ENCODE data around the gene NPY4R2.
"Not testable (repeated sequence)": the region's sequence is repeated elsewhere in the genome, so short reads cannot be mapped to it uniquely, and the experiment has no call there.

NPY4R2 gene

GRCh38 chr10:47933462-47933861 lies 15.0 kb downstream of the NPY4R2 start:
- not testable (repeated sequence) for DNase-seq

DNA sequence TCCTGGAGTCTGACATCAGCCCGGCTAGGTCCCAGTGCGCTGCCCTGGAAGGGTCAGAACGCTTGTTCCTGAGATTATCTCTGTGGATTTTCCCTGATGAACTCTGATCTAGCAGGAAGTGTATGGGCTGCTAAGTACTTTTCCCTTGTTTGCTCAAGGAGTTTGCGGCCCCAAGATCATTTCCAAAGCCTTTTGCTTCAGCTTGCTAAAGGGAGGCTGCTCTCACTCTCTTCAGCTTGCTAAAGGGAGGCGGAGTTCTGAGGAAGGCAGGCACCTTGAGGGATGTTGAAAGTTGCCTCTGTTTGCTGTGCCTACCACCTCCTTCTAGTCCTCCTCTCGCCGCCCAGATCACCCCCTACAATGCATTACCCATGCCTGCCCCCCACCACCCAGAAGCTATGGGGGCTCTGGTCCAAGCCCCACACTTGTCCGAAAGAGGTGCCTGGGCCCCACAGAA lies 18.3 kb downstream of the NPY4R2 start:
- DNase-seq: not testable (repeated sequence)

DNA sequence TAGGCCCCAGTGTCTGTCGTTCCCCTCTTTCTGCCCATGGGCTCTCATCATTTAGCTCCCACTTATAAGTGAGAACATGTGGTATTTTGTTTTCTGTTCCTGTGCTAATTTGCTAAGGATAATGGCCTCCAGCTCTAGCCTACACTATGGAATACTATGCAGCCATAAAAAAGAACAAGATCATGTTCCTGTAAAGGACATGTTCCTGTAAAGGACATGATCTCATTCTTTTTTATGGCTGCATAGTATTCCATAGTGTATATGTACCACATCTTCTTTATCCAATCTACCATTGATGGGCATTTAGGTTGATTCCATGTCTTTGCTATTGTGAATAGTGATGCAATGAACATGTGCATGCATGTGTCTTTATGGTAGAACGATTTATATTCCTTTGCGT lies 19.2 kb downstream of the NPY4R2 start:
- not testable (repeated sequence) for DNase-seq

DNA sequence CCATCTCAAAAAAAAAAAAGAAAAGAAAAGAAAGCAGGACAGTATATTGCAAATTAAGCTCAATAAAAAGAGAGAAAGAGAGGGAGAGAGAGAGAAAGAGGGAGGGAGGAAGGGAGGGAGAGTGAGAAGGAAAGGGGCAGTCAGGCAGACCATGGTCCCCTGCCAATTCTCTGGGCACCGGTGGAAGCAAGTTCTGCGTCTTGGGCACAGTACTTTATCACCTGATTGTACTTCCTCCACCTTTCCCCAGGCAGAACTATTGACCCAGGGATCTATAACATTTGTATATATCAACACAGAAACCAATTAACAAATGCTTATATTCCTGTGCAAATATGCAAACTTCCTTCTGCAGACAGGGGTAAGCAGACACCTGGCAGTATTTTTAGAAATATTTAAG lies 22.4 kb downstream of the NPY4R2 start:
- DNase-seq: not testable (repeated sequence)

DNA sequence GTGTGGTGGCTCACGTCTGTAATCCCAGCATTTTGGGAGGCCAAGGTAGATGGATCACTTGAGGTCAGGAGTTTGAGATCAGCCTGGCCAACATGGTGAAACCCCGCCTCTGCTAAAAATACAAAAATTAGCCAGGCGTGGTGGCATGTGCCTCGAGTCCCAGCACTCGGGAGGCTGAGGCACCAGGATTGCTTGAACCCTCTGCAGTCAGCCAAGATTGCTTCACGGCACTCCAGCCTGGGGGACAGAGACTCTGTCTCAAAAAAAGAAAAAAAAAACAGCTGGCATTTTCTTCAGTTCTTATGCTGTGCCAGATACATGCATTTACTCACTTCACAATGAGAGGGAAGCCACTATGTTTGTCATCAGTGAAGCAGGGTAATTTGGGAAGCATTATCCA lies 22.9 kb downstream of the NPY4R2 start:
- DNase-seq: not testable (repeated sequence)

DNA sequence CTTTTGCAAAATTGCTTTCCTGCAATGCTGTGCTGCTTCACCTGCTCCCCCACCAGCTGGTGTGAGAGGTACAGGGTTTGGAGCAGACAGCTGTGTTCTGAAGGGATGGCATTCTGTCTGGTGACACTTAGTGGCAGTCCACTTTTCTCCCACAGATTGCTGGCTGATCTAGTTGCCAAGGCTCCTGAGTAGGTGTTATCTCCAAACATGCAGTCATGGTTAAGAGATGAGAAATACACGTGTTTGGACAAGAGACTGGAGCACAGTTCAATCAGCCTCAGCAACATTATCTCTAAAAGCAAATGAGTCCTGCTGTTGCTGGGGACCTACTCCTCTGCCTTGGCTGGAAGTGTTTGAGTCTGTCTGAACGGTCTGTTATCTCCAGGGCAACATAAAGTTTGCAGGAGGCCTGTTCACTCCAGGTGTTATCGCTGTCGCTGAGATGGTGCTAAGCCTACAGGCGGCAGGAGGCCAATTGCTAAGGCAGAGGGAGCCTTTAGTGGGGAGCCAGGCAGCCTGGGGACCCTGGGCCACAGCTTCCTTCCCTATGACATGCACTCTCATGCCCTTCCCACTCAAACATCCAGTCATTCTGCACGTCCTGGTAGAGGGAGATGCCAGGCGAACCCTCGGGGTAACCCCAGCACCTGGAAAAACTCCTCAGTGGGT lies 24.0 kb downstream of the NPY4R2 start:
- not testable (repeated sequence) for DNase-seq

DNA sequence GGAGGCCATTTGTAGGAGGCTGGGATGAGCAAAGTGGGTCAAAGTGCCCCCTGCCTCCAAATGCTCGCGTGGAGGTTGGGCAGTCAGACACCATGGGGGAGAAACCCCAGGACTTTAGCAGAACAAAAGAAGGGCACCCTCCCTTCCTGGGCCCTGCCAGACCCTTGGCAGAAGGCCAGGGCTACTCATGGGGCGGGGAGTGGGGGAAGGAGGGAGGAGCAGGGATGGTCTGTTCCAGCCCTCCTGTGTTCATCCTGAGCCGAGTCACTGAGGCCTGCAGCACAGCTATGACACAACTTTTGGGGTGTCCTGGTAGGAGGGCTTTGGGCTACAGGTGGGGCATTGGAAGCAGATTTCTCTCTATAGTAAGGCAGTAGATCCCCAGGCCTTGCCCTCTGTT lies 24.9 kb downstream of the NPY4R2 start:
- not testable (repeated sequence) for DNase-seq

DNA sequence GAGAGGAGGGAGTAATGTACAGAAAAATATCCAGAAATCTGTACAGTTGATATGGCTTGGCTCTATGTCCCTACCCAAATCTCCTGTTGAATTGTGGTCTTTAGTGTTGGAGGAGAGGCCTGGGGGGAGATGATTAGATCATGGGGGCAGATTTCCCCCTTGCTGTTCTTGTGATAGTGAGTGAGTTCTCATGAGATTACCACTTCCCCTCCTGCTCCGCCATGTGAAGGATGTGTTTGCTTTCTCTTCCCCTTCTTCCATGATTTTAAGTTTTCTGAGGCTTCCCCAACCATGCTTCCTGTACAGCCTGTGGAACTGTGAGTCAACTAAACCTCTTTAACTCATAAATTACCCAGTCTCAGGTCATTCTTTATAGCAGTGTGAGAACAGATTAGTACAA lies 29.0 kb downstream of the NPY4R2 start:
- not testable (repeated sequence) for DNase-seq

DNA sequence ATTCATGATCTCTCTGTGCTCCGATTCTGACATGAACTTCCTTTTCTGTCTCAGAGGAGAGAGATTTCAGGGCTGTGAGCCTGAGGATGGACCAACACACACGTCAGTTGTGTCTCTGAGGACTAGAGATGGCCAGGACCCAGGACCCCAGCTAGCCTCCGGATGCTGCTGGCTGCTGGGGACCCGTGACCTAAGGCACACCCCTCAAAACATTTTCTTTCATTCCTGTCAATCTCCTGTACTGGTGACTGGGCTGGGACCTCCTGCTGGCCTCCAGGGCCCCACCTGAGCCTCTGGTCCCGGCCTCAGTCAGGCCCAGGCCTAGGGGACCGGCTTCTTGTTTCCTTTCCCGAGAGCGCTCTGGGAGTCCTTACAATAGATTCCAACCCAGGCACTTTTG lies 38.7 kb downstream of the NPY4R2 start:
- not testable (repeated sequence) for DNase-seq

DNA sequence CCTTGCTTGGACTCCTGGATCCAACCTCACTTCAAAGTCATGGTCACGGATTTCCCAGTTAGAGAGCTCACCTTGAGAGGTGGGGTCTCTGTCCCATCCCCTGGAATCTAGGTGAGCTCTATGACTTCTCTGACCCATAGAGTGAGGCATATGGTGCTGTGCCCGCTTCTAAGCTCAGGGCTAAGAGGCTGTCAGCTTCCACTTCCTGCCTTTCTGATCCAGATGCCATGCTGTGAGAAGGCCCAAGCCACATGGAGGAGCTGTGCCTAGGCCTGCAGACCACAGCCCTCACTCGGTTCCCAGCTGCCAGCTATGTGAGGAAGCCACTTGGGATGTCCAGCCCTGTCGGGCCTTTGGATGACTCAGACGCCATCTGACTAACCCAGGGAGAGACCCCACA lies 41.2 kb downstream of the NPY4R2 start:
- DNase-seq: not testable (repeated sequence)

GRCh38 chr10:47960699-47961098 lies 42.2 kb downstream of the NPY4R2 start:
- DNase-seq: not testable (repeated sequence)

- DNase-seq: not testable (repeated sequence)
Measured at GRCh38 chr10:47962785-47963184, 44.3 kb downstream of the NPY4R2 start.

GRCh38 chr10:47964280-47965063 lies 46.0 kb downstream of the NPY4R2 start:
- DNase-seq: not testable (repeated sequence)

- DNase-seq: not testable (repeated sequence)
Measured at GRCh38 chr10:47968988-47969387, 50.5 kb downstream of the NPY4R2 start.

GRCh38 chr10:47970047-47970446 lies 51.6 kb downstream of the NPY4R2 start:
- not testable (repeated sequence) for DNase-seq

- not testable (repeated sequence) for DNase-seq
Measured at GRCh38 chr10:47971598-47971997, 53.1 kb downstream of the NPY4R2 start.

DNA sequence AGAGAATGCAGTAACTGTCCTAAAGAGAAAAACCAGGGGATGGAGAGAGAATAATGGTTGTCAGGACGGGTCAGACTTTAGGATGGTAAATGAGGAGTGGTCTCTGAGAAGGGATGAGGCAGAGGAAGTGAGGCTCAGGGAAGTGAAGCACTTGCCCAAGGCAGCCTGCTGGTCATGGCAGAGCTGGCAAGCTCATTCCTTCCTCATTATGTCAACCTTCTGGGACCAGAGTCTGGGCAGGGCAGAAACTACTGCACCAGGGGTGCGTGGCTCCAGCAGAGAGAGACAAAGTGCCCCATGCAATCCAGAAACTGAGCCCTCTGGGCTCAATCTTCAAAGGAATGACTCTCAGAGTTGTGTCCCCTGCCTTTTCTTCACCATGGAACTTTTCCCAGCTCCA lies 53.6 kb downstream of the NPY4R2 start:
- DNase-seq: not testable (repeated sequence)

Measured in CD4-positive, alpha-beta T cell treated with Interleukin-15 for 1 hour (primary cell).